H9 (cell line): Measurements from ENCODE around the gene SPHK1. TPM values are rescaled to one million over a fixed set of nuclear protein-coding genes. Genes with fewer than 3 reads are reported as not detected.

Source experiments
- DNase-seq: peaks from one replicate; pipeline ENCODE4 v3.0.0-alpha.2; 2017
- H2AFZ ChIP-seq: one replicate; pipeline ENCODE4 v1.6.1; 2013; ENCODE audit warnings: mild to moderate bottlenecking, low read length, control low read depth, moderate library complexity
- H2AK5ac ChIP-seq: 2 replicates; pipeline ENCODE4 v1.6.1; 2013; ENCODE audit warnings: low read length, control low read depth, mixed read lengths; ENCODE audit not compliant: insufficient read length
- H2BK120ac ChIP-seq: one replicate; pipeline ENCODE4 v1.6.1; 2013; ENCODE audit warnings: low read depth, mild to moderate bottlenecking, low read length, control low read depth, inconsistent platforms; ENCODE audit not compliant: poor library complexity, severe bottlenecking
- H2BK12ac ChIP-seq: 2 replicates; pipeline ENCODE4 v1.6.1; 2013; ENCODE audit warnings: low read length, control low read depth, mixed read lengths, low read depth; ENCODE audit not compliant: insufficient read length
- H2BK15ac ChIP-seq: 2 replicates; pipeline ENCODE4 v1.6.1; 2013; ENCODE audit warnings: low read depth, low read length, control low read depth
- H2BK20ac ChIP-seq: one replicate; pipeline ENCODE4 v1.6.1; 2013; ENCODE audit warnings: low read depth, mild to moderate bottlenecking, low read length, control low read depth, inconsistent platforms; ENCODE audit not compliant: poor library complexity, severe bottlenecking
- H2BK5ac ChIP-seq: 2 replicates; pipeline ENCODE4 v1.6.1; 2013; ENCODE audit warnings: low read length, control low read depth, mixed read lengths; ENCODE audit not compliant: insufficient read length
- H3K14ac ChIP-seq: 2 replicates; pipeline ENCODE4 v1.6.1; 2013; ENCODE audit warnings: low read length, control low read depth; ENCODE audit not compliant: insufficient read depth
- H3K18ac ChIP-seq: 2 replicates; pipeline ENCODE4 v1.6.1; 2013; ENCODE audit warnings: low read depth, mild to moderate bottlenecking, mixed read lengths, low read length, control low read depth; ENCODE audit not compliant: insufficient read length
- H3K23ac ChIP-seq: 2 replicates; pipeline ENCODE4 v1.6.1; 2013; ENCODE audit warnings: low read length, control low read depth, mixed read lengths, low read depth; ENCODE audit not compliant: insufficient read length
- H3K23me2 ChIP-seq: 2 replicates; pipeline ENCODE4 v1.6.1; 2013; ENCODE audit warnings: low read depth, mild to moderate bottlenecking, mixed read lengths, low read length, control low read depth; ENCODE audit not compliant: insufficient read length, poor library complexity, severe bottlenecking
- H3K27ac ChIP-seq: 2 replicates; pipeline ENCODE4 v1.5.1; 2013; ENCODE audit warnings: low read length, control low read depth, mixed read lengths, low read depth; ENCODE audit not compliant: insufficient read length
- H3K27me3 ChIP-seq: 2 replicates; pipeline ENCODE4 v1.6.1; 2013; ENCODE audit warnings: low read length, control low read depth, inconsistent platforms; ENCODE audit not compliant: insufficient read depth
- H3K4ac ChIP-seq: 2 replicates; pipeline ENCODE4 v1.6.1; 2013; ENCODE audit warnings: low read depth, mild to moderate bottlenecking, control low read depth, inconsistent platforms, low read length, moderate library complexity
- H3K4me1 ChIP-seq: 2 replicates; pipeline ENCODE4 v1.6.1; 2013; ENCODE audit warnings: low read length, control low read depth, inconsistent platforms; ENCODE audit not compliant: insufficient read depth
- H3K4me2 ChIP-seq: 2 replicates; pipeline ENCODE4 v1.6.1; 2013; ENCODE audit warnings: low read length, control low read depth, mixed read lengths; ENCODE audit not compliant: insufficient read length, insufficient read depth
- H3K56ac ChIP-seq: 2 replicates; pipeline ENCODE4 v1.6.1; 2013; ENCODE audit warnings: low read depth, mild to moderate bottlenecking, mixed read lengths, low read length, control low read depth; ENCODE audit not compliant: insufficient read length
- H3K79me1 ChIP-seq: 2 replicates; pipeline ENCODE4 v1.6.1; 2013; ENCODE audit warnings: low read depth, mild to moderate bottlenecking, moderate library complexity, low read length, control low read depth, inconsistent platforms; ENCODE audit not compliant: insufficient read depth, poor library complexity, severe bottlenecking
- H3K79me2 ChIP-seq: 2 replicates; pipeline ENCODE4 v1.6.1; 2013; ENCODE audit warnings: low read length, control low read depth, inconsistent platforms; ENCODE audit not compliant: insufficient read depth
- H3K9ac ChIP-seq: 2 replicates; pipeline ENCODE4 v1.6.1; 2013; ENCODE audit warnings: low read length, control low read depth, mixed read lengths; ENCODE audit not compliant: insufficient read length; ENCODE audit errors: extremely low read depth
- H3K9me3 ChIP-seq: one replicate; pipeline ENCODE4 v1.6.1; 2013; ENCODE audit warnings: low read depth, low read length, inconsistent platforms; ENCODE audit not compliant: control insufficient read depth
- H3T11ph ChIP-seq: one replicate; pipeline ENCODE4 v1.6.1; 2013; ENCODE audit warnings: mild to moderate bottlenecking, low read length, control low read depth, inconsistent platforms
- H4K20me1 ChIP-seq: one replicate; pipeline ENCODE4 v1.6.1; 2013; ENCODE audit not compliant: control insufficient read depth, insufficient read length, insufficient read depth
- H4K5ac ChIP-seq: 2 replicates; pipeline ENCODE4 v1.6.1; 2013; ENCODE audit warnings: low read depth, mild to moderate bottlenecking, mixed read lengths, low read length, control low read depth; ENCODE audit not compliant: insufficient read length
- H4K8ac ChIP-seq: replicated peaks from 2 replicates; pipeline ENCODE4 v1.6.1; 2013; ENCODE audit warnings: low read length, control low read depth, mixed read lengths, low read depth; ENCODE audit not compliant: insufficient read length
- H4K91ac ChIP-seq: 2 replicates; pipeline ENCODE4 v1.6.1; 2013; ENCODE audit warnings: low read depth, mild to moderate bottlenecking, moderate library complexity, mixed read lengths, low read length, control low read depth; ENCODE audit not compliant: insufficient read length
- H3K27ac Mint-ChIP-seq, 3 experiments: 2 replicates in 2 of 3; 3 replicates in 1 of 3; pipeline ENCODE4 v1.8.0; 2020 to 2021; ENCODE audit warnings: mixed read lengths in 3 of 3, mild to moderate bottlenecking in 1 of 3, moderate library complexity in 1 of 3
- H3K27me3 Mint-ChIP-seq: 2 replicates; pipeline ENCODE4 v1.8.0; 2021; ENCODE audit warnings: low read depth, mild to moderate bottlenecking, moderate library complexity, mixed read lengths
- H3K36me3 Mint-ChIP-seq, 3 experiments: 2 replicates in 2 of 3; 3 replicates in 1 of 3; pipeline ENCODE4 v1.8.0; 2020 to 2021; ENCODE audit warnings: low read depth in 3 of 3, mixed read lengths in 3 of 3; ENCODE audit not compliant: insufficient read depth in 1 of 3
- H3K4me1 Mint-ChIP-seq, 2 experiments: 2 replicates each; pipeline ENCODE4 v1.8.0; 2020; ENCODE audit warnings: mixed read lengths in 2 of 2
- H3K4me3 Mint-ChIP-seq, 2 experiments: 2 replicates in 1 of 2; 3 replicates in 1 of 2; pipeline ENCODE4 v1.8.0; 2020 to 2021; ENCODE audit warnings: mild to moderate bottlenecking in 2 of 2, mixed read lengths in 2 of 2, moderate library complexity in 1 of 2
- H3K9me3 Mint-ChIP-seq, 2 experiments: 2 replicates in 1 of 2; 3 replicates in 1 of 2; pipeline ENCODE4 v1.8.0; 2020; ENCODE audit warnings: mild to moderate bottlenecking in 2 of 2, mixed read lengths in 2 of 2, moderate library complexity in 1 of 2
- WGBS: extraction: QIAGEN DNeasy Blood & Tissue Kit; methylation state at CpG from one replicate; pipeline ENCODE4 v1.1.7; 2013; ENCODE audit warnings: missing lambda C conversion rate, low lambda C conversion rate, mixed read lengths; ENCODE audit not compliant: insufficient read length; ENCODE audit errors: extremely low coverage; 5-methylcytosine and 5-hydroxymethylcytosine counted together
- total RNA-seq: library from RNA; stranded (reverse); gene quantifications from 2 replicates; pipeline ENCODE4 v1.2.1, GENCODE V29; 2021
- TF ChIP-seq, protein P1 (sequence below): fragments of 200-600 bp; sonication (generic); conservative IDR thresholded peaks from 3 replicates; pipeline ENCODE4 v1.8.0; 2021; ENCODE audit warnings: antibody characterized with exemption, mild to moderate bottlenecking

The SPHK1 gene
- total RNA-seq, 1 experiment from 2014 or later = 1.4 TPM

DNA sequence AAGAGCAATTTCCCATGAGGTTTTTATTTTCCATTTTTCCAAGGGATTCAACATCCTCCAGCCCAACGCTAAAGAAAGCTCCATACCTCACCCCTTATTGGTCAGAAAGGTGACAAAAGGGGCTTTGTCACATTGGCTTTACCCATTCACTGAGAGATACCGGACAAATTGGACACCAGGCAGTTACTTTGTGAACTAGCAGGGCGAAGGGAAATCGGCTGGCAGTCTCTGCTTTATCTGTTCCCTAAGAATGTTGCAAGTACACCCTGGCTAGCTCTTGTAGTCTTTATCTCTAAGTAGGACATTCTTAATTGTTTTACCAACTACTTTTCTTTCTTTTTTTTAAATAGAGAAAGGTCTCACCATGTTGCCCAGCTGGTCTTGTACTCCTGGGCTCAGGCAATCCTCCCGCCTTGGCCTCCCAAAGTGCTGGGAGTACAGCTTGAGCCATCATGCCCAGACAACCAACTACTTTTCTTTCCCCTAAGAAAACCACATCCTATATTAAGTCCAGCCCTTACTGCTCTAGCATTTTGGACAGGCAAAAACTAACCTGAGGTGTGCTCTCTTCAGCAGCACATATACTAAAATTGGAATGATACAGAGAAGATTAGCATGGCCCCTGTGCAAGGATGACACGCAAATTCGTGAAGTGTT lies 47.5 kb upstream of the SPHK1 start:
- H2BK5ac ChIP-seq = no peak overlapping the region
- H3K14ac ChIP-seq = no peak overlapping the region
- Mint-ChIP-seq H3K36me3 (peaks cover 2 to 16% (median 2%) of the 10 kb centered on the region in 3 experiments; a peak in 6 of 7 replicates), H3K27me3 (no peaks in the 10 kb centered on the region), H3K27ac (peak overlapping the region; percentile 59 to 78 (median 59); a peak in 3 of 7 replicates), H3K9me3 (no peaks in the 10 kb centered on the region; a peak in 1 of 5 replicates), H3K4me3 (no peak overlapping the region), H3K4me1 (peaks cover 6 to 8% of the 10 kb centered on the region in 2 experiments; a peak in 3 of 4 replicates)
- H3K23ac ChIP-seq = no peak overlapping the region
- H2AFZ ChIP-seq = no peak overlapping the region
- no peak overlapping the region for H3K4me2 ChIP-seq
- H3K23me2 ChIP-seq = no peaks in the 10 kb centered on the region
- TF ChIP-seq, protein P1, sequence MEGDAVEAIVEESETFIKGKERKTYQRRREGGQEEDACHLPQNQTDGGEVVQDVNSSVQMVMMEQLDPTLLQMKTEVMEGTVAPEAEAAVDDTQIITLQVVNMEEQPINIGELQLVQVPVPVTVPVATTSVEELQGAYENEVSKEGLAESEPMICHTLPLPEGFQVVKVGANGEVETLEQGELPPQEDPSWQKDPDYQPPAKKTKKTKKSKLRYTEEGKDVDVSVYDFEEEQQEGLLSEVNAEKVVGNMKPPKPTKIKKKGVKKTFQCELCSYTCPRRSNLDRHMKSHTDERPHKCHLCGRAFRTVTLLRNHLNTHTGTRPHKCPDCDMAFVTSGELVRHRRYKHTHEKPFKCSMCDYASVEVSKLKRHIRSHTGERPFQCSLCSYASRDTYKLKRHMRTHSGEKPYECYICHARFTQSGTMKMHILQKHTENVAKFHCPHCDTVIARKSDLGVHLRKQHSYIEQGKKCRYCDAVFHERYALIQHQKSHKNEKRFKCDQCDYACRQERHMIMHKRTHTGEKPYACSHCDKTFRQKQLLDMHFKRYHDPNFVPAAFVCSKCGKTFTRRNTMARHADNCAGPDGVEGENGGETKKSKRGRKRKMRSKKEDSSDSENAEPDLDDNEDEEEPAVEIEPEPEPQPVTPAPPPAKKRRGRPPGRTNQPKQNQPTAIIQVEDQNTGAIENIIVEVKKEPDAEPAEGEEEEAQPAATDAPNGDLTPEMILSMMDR = no peak
- no peak overlapping the region for H3T11ph ChIP-seq
- peaks cover 3% of the 10 kb centered on the region for H3K79me1 ChIP-seq
- no peak overlapping the region for H4K91ac ChIP-seq
- no peak overlapping the region for H4K8ac ChIP-seq
- no peaks in the 10 kb centered on the region for H3K9me3 ChIP-seq
- no CpG with 5 or more reads among the region's 7 CpGs for WGBS
- DNase-seq = no peak
- no peaks in the 10 kb centered on the region for H4K20me1 ChIP-seq
- H4K5ac ChIP-seq = no peak overlapping the region
- no peak overlapping the region for H3K56ac ChIP-seq
- H2BK12ac ChIP-seq = no peak overlapping the region
- H3K27me3 ChIP-seq = no peaks in the 10 kb centered on the region
- no peak overlapping the region for H3K4ac ChIP-seq
- H3K4me1 ChIP-seq = no peaks in the 10 kb centered on the region
- no peak overlapping the region for H3K27ac ChIP-seq
- no peak overlapping the region for H2BK120ac ChIP-seq
- H2BK20ac ChIP-seq = no peak overlapping the region
- H3K18ac ChIP-seq = no peak overlapping the region
- no peaks in the 10 kb centered on the region for H3K79me2 ChIP-seq
- no peak overlapping the region for H2AK5ac ChIP-seq
- no peak overlapping the region for H3K9ac ChIP-seq
- H2BK15ac ChIP-seq = no peak overlapping the region
